Liver (tissue), 3 donors: ENCODE data around the gene DIS3L2.

Experiments used
- RAD21 ChIP-seq, 2 donors: IDR thresholded peaks; 2 replicates each; pipeline ENCODE4 v1.6.1; 2016; ENCODE audit warnings: antibody characterized with exemption in 2 of 2, mild to moderate bottlenecking in 2 of 2
- TAF1 ChIP-seq: conservative IDR thresholded peaks from 2 replicates; pipeline ENCODE4 v1.6.1; 2016; ENCODE audit warnings: antibody characterized with exemption, mild to moderate bottlenecking
- YY1 ChIP-seq: IDR thresholded peaks from 2 replicates; pipeline ENCODE4 v1.6.1; 2016; ENCODE audit warnings: antibody characterized with exemption, mild to moderate bottlenecking
- TF ChIP-seq, protein P1 (sequence below): fragments of 150-350 bp; IDR thresholded peaks from 2 replicates; pipeline ENCODE4 v1.5.1; 2017; ENCODE audit warnings: improper control_type of control experiment, low read depth, low read length; ENCODE audit not compliant: missing input control
- TF ChIP-seq, protein P2 (sequence below): IDR thresholded peaks from 2 replicates; pipeline ENCODE4 v1.6.1; 2016; ENCODE audit warnings: antibody characterized with exemption, mild to moderate bottlenecking
- donor health status: healthy.
- donor health status: healthy.

DNA sequence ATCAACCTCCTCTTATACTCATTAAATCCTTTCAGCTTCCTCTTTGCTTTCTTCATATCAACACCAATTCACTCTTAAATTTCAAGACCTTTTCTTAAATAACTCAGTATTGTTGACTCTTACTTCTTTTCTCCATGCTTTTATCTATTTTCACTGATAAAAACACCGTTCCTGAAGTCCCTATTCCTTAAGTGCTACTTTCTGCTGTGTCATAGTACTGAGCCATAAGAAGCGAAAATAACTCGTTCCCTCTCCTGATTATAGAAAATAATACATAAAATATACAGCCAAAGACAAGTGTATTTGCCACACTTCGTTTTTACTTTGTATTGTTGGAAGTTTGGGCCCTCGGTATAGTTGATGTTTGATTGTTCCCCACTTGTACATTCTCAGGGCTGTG, 181.0 kb downstream of the DIS3L2 start:
- no peak for TF ChIP-seq TAF1
- TF ChIP-seq RAD21 (IDR thresholded peaks at IDR 0.05): no peak
- TF ChIP-seq, protein P1, sequence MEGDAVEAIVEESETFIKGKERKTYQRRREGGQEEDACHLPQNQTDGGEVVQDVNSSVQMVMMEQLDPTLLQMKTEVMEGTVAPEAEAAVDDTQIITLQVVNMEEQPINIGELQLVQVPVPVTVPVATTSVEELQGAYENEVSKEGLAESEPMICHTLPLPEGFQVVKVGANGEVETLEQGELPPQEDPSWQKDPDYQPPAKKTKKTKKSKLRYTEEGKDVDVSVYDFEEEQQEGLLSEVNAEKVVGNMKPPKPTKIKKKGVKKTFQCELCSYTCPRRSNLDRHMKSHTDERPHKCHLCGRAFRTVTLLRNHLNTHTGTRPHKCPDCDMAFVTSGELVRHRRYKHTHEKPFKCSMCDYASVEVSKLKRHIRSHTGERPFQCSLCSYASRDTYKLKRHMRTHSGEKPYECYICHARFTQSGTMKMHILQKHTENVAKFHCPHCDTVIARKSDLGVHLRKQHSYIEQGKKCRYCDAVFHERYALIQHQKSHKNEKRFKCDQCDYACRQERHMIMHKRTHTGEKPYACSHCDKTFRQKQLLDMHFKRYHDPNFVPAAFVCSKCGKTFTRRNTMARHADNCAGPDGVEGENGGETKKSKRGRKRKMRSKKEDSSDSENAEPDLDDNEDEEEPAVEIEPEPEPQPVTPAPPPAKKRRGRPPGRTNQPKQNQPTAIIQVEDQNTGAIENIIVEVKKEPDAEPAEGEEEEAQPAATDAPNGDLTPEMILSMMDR: no peak
- TF ChIP-seq YY1: no peak
- TF ChIP-seq, protein P2, sequence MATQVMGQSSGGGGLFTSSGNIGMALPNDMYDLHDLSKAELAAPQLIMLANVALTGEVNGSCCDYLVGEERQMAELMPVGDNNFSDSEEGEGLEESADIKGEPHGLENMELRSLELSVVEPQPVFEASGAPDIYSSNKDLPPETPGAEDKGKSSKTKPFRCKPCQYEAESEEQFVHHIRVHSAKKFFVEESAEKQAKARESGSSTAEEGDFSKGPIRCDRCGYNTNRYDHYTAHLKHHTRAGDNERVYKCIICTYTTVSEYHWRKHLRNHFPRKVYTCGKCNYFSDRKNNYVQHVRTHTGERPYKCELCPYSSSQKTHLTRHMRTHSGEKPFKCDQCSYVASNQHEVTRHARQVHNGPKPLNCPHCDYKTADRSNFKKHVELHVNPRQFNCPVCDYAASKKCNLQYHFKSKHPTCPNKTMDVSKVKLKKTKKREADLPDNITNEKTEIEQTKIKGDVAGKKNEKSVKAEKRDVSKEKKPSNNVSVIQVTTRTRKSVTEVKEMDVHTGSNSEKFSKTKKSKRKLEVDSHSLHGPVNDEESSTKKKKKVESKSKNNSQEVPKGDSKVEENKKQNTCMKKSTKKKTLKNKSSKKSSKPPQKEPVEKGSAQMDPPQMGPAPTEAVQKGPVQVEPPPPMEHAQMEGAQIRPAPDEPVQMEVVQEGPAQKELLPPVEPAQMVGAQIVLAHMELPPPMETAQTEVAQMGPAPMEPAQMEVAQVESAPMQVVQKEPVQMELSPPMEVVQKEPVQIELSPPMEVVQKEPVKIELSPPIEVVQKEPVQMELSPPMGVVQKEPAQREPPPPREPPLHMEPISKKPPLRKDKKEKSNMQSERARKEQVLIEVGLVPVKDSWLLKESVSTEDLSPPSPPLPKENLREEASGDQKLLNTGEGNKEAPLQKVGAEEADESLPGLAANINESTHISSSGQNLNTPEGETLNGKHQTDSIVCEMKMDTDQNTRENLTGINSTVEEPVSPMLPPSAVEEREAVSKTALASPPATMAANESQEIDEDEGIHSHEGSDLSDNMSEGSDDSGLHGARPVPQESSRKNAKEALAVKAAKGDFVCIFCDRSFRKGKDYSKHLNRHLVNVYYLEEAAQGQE: no peak
